ENCODE results near the gene TPRN. TPM values are rescaled to one million over a fixed set of nuclear protein-coding genes. Genes with fewer than 3 reads are reported as not detected.

Gene TPRN
- total RNA-seq, 4 donors from 2014 or later = 6.5 to 13.5 (median 9.9) TPM

DNA sequence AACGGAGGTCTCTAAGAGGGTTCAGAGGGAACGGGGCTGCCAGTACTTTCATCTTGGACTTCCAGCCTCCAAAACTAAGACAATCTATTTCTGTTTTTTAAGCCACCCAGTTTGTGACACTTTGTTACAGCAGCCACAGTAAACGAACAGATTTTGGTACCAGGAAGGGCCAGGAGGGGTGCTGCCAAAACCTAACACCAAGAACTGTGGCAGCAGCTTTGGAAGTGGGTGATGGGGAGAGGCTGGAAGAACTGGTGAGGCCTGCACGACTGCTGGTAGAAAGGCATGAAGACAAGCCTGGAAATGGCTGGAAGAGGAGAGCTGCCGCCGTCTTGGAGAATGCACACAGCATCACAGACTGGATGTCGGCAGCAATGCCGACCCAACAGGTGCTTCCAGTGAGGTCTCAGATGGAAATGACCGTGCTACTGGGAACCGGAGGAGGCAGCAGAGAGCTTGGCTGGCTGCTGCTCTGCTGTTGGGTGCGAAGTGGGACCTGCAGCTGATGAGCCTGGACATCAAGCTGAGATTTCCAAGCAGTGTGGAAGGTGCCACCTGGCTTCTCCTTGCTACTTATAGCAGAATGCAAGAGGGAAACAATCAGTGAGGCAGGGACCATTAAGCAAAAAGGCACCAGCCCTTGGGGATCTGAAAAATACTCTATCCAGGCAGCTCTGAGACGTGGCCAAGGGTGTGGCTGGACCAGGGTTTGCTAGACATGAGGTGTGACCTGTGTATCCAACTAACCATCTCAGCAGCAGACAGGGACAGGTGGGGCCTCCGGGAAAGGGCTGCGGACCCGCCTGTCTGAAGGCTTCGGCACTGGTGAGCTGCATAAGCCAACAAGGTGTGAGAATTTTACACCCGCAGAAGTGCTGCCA, 24.0 kb downstream of the TPRN start:
- TF ChIP-seq POLR2A (IDR thresholded peaks at IDR 0.05) = no peak
- peak in 4 of 6 experiments; percentile 10 to 43 (median 39) for TF ChIP-seq CTCF (IDR thresholded peaks at IDR 0.05)
- H3K4me1 ChIP-seq = no peaks in the 10 kb centered on the region
- H3K27me3 ChIP-seq = no peaks in the 10 kb centered on the region
- 53 to 63% methylated on average over 17 of the region's 17 CpGs for WGBS, 2 donors
- H3K4me3 ChIP-seq (replicated peaks in 1 of 3) = no peak overlapping the region
- H3K36me3 ChIP-seq = peaks cover 22 to 29% of the 10 kb centered on the region in 2 donors
- no peaks in the 10 kb centered on the region for H3K9me3 ChIP-seq
- DNase-seq = peak in 1 of 2 donors; percentile 23
- intact Hi-C loops (cut with DNase I) = no loop called here
- H3K27ac ChIP-seq = no peak overlapping the region

DNA sequence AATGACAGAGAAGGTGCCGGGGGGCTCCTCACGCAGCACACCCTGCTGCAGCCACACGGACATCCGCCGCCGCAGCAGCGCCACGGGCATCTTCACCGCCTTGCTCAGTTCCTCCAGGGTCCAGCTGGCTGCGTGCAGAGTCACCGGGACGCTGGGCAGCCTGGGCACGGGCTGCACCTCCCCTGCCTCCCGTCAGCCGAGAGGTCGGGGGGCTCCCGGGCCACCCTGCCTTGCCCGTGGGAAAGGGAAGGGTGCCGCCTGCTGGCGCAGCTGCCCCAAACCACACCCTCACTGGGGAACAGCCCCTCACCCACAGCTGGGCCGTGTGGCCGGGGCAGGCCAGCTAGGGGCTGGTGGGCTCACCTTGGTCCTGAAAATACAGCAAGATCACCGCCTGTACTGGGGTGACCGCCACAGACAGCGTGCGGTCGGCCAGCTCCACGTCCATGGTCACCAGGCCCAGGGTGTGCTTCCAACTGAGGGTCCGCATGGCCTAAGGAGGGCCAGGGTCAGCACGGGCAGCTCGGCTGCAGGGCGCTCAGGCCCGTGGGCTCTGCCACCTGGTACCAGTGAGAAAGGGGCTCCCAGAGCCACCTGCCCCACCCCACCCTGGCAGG, 25.1 kb downstream of the TPRN start:
- 27 to 78% methylated on average over 4 to 5 of the region's 33 CpGs for WGBS, 2 donors
- no peaks in the 10 kb centered on the region for H3K9me3 ChIP-seq
- H3K36me3 ChIP-seq = peaks cover 11 to 19% of the 10 kb centered on the region in 2 donors
- TF ChIP-seq POLR2A (IDR thresholded peaks at IDR 0.05) (no peak), CTCF (IDR thresholded peaks at IDR 0.05) (no peak)
- intact Hi-C loops (cut with DNase I) = no loop called here
- no peak overlapping the region for H3K27ac ChIP-seq
- H3K4me1 ChIP-seq = no peaks in the 10 kb centered on the region
- H3K27me3 ChIP-seq = no peaks in the 10 kb centered on the region
- no peak for DNase-seq
- no peak overlapping the region for H3K4me3 ChIP-seq (replicated peaks in 1 of 3)

DNA sequence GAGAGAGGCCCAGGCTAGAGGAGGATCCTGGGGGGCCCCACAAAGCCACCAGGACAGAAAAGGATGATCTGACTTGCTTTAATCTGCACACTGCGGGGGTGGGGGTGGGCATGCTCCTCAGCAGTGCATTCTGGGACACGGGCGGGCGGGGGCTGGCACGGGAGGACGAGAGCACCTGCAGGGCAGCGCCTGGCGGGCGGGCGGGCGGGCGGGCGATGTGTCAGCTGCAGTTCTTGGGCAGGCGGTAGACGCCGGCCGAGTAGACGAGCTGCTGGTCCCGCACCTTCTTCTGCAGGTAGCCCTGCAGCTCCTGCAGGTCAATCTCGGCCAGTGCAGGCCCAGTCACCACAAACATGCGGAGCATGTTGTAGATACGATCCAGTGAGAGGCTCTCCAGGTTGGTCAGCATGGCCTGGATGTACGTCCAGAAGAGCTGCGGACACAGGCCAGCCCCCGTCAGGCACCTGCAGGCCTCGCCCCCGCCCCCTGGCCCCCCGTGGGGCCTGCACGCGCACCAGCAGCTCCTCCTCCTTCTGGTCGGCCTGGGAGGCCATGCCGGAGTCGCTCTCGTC, 25.7 kb downstream of the TPRN start:
- no peaks in the 10 kb centered on the region for H3K9me3 ChIP-seq
- TF ChIP-seq POLR2A (IDR thresholded peaks at IDR 0.05) (no peak), CTCF (IDR thresholded peaks at IDR 0.05) (no peak)
- H3K27ac ChIP-seq = no peak overlapping the region
- H3K36me3 ChIP-seq = peaks cover 5 to 12% of the 10 kb centered on the region in 2 donors
- peaks cover 0 to 1% of the 10 kb centered on the region in 2 donors for H3K4me1 ChIP-seq
- WGBS, 2 donors = 10% methylated on average over 9 of the region's 34 CpGs; no CpG with 5 or more reads in 1 of the 2 donors
- DNase-seq = no peak
- intact Hi-C loops (cut with DNase I) = no loop called here
- H3K27me3 ChIP-seq = no peaks in the 10 kb centered on the region
- H3K4me3 ChIP-seq (replicated peaks in 1 of 3) = no peak overlapping the region

GRCh38 chr9:137173796-137174664, 26.5 kb downstream of the TPRN start:
- H3K36me3 ChIP-seq = peaks cover 0 to 7% of the 10 kb centered on the region in 2 donors
- no peaks in the 10 kb centered on the region for H3K9me3 ChIP-seq
- WGBS, 2 donors = 79 to 84% methylated on average over 20 to 44 of the region's 45 CpGs
- peaks cover 0 to 9% of the 10 kb centered on the region in 2 donors for H3K4me1 ChIP-seq
- TF ChIP-seq POLR2A (IDR thresholded peaks at IDR 0.05) (no peak), CTCF (IDR thresholded peaks at IDR 0.05) (no peak)
- DNase-seq = no peak
- no peak overlapping the region for H3K4me3 ChIP-seq (replicated peaks in 1 of 3)
- H3K27ac ChIP-seq = no peak overlapping the region
- no peaks in the 10 kb centered on the region for H3K27me3 ChIP-seq
- intact Hi-C loops (cut with DNase I) = no loop called here
